GM19099 (cell line): ENCODE results near the gene PTGES2.

Experiments used
- POLR2A ChIP-seq: IDR thresholded peaks from 3 replicates; pipeline ENCODE4 v1.6.1; 2011; ENCODE audit warnings: low read depth; ENCODE audit not compliant: insufficient read length; ENCODE audit errors: extremely low read depth

The PTGES2 gene

DNA sequence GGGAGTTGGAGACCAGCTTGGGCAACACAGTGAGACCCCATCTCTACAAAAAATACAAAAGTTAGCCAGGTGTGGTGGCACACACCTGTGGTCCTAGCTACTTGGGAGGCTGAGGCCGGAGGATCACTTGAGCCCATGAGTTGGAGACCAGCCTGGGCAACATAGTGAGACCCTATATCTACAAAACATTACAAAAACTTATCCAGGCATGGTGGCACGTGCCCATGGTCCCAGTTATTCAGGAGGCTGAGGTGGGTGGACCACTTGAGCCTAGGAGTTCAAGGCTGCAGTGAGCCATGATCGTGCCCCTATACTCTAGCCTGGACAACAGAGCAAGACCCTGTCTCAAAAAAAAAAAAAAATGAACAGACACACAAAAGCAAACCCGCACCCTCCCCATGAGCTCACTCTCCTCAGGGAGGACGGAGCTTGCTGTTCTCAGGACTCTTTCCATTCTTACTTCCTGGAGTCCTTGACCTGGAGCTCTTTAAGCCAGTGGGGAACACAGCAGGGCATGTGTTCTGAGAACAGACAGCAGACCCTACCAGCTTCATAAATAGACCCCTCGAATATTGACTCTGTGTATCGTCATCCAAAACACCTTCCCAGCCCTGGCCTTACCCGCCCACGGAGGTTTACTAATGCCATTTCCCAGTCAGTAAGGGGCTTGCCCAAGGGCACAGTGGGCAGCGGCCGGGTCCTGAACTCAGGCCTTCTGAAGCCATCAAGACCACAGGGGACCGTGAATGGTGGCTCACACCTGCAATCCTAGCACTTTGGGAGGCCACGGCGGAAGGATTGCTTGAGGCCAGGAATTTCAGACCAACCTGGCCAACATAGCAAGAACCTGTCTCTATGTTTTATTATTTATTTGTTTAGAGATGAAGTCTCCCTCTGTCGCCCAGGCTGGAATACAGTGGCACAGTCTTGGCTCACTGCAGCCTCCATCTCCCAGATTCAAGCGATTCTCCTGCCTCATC, 11.1 kb downstream of the PTGES2 start:
- no peak for TF ChIP-seq POLR2A

DNA sequence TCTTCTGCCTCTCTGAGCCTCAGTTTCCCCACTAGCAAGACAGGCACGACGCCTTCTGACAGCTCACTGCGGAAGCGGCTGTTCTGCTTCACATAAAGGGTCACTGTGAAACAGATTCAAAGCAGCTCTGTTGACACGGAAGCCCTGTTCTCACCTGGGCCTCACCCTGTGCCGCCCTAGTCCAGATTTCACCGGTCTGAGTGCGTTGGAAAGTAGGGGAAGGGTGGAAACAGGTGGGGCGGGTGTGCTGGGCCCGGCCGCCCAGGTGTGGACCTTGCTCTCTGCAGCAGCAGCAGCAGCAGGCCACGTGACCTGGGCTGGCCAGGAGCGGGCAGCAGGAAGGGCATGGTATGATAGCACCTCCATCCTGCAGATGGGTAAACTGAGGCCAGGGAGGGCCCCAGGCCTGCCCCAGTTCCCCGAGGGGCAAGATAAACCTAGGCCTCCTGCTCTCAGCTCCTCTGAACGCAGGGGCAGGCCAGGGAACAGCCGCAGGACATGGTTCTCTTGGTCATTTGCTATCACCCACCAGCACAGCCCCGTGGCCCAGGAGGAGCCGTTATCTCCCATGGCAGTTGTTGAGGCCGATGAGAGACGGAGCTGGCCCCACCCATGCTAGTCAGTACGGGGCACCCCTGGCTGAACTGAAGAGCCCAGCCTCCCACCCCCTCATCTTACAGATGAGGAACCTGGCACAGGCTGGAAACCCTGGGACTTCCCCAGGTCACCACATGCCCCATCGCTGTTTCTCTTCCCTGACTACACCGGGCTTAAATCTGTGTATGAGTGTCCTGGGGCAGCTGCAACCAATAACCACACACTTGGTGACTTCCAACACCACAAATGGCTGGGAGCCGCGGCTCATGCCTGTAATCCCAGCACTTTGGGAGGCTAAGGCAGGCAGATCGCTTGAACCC, 12.1 kb downstream of the PTGES2 start:
- no peak for TF ChIP-seq POLR2A

DNA sequence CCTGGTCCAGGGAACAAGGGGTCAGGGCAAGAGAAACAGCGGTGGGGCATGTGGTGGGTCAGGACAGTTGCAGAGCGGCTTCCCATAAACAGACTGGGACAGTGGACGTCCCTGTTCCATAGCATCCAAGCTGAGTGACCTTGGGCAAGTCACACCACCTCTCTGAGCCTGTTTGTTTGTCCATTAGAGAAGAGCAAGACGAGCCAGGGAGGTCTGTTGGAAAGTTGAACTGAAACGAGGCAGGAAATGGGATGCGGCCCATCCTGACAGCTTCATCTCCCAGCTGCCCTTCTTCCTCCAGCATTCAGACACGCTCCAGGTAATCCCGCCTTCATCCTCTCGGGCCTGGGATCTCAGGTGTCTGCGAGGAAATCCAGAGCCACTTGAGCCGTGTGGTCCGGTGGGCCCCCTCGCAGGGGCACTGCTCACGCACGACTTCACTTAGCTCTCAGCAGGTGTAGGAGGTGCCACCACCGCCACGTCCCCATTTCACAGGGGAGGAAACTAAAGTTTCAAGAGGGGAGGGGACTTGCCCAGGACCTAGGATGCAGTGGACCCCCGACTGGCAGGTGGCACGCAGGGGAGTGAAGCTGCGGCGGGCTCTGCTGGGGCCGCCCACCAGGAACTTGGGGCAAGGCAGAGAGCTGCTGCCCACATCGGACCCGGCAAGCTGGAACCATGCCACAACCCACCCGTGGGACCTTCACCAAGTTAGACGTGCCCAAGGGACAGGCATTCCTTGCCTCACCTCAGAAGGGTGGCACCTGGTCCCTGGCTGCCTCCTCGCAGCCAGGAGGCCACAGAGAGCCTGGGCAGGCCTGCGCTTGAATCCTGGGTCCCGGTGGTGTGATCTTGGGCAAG, 13.0 kb downstream of the PTGES2 start:
- TF ChIP-seq POLR2A, result no peak

DNA sequence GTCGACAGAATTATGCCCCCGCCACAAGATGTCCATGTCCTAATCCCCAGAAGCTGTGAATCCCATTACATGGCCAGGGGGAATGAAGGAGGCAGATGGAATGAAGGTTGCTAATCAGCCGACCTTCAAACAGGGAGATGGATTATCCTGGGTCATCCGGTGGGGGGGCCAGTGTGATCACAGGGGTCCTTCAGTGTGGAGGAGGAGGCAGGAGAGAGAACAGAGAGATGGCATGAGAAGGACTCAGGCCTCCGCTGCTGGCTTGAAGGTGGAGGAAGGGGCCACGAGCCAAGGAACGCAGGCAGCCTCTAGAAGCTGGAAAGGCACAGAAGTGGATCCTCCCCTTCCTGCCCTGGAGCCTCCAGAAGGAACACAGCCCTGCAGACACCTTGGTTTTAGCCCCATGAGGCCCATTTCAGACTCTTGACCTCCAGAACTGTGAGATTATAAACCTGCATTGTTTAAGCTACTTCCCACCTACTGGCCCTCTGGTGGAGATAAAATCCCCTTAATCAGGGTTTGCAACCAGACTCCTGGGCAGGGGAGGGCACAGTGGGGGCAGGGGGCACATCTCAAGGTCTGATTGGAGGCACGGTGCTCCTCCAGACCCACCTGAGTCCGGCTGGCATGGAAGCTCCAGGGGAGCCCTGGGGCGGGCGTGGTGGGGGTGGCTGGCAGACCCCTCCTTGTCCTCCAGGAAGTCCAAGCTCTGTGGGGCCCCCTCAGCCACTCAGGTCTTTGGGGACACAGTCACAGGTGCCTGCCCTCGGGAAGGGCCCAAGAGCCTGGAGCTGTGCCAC, 13.8 kb downstream of the PTGES2 start:
- no peak for TF ChIP-seq POLR2A

DNA sequence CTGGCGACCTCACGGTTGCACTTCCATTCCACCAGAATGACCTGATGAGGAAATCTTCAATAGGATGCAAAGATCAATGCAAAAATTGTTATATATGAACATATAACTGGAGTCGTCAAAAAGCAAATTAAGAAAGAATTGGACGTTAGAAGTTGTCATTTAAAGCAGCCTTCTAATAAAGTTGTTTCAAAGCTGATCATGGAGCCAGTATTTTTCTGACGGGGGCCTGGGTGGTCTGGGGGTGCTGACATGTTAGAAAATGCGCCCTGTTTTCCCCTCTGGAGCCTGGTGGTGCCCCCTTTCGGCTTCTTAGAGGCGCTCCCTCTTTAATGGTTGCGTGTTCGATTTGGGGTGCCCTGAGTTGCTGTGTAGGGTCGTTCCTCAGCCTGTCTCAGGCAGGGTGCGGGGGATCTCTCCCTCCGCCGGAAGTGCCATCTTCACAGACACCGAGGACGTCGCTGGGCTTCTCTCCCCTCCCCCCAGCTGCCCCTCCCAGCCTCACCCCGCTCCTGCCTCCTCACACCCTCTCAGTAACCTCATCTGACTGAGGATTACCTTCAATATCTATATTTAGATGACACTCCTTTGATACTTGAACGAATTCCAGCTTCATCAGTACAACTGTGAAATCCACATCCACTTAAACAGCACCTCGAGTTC, 18.3 kb downstream of the PTGES2 start:
- no peak for TF ChIP-seq POLR2A

DNA sequence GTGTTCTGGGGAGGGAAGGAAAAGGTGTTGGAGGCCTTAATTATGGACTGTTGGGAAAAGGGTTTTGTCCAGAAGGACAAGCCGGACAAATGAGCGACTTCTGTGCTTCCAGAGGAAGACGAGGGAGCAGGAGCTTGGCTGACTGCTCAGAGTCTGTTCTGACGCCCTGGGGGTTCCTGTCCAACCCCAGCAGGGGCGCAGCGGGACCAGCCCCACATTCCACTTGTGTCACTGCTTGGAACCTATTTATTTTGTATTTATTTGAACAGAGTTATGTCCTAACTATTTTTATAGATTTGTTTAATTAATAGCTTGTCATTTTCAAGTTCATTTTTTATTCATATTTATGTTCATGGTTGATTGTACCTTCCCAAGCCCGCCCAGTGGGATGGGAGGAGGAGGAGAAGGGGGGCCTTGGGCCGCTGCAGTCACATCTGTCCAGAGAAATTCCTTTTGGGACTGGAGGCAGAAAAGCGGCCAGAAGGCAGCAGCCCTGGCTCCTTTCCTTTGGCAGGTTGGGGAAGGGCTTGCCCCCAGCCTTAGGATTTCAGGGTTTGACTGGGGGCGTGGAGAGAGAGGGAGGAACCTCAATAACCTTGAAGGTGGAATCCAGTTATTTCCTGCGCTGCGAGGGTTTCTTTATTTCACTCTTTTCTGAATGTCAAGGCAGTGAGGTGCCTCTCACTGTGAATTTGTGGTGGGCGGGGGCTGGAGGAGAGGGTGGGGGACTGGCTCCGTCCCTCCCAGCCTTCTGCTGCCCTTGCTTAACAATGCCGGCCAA, 19.1 kb downstream of the PTGES2 start:
- no peak for TF ChIP-seq POLR2A

DNA sequence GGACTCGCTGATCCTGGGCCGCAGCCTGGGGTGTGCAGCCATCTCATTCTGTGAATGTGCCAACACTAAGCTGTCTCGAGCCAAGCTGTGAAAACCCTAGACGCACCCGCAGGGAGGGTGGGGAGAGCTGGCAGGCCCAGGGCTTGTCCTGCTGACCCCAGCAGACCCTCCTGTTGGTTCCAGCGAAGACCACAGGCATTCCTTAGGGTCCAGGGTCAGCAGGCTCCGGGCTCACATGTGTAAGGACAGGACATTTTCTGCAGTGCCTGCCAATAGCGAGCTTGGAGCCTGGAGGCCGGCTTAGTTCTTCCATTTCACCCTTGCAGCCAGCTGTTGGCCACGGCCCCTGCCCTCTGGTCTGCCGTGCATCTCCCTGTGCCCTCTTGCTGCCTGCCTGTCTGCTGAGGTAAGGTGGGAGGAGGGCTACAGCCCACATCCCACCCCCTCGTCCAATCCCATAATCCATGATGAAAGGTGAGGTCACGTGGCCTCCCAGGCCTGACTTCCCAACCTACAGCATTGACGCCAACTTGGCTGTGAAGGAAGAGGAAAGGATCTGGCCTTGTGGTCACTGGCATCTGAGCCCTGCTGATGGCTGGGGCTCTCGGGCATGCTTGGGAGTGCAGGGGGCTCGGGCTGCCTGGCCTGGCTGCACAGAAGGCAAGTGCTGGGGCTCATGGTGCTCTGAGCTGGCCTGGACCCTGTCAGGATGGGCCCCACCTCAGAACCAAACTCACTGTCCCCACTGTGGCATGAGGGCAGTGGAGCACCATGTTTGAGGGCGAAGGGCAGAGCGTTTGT, 19.9 kb downstream of the PTGES2 start:
- no peak for TF ChIP-seq POLR2A

DNA sequence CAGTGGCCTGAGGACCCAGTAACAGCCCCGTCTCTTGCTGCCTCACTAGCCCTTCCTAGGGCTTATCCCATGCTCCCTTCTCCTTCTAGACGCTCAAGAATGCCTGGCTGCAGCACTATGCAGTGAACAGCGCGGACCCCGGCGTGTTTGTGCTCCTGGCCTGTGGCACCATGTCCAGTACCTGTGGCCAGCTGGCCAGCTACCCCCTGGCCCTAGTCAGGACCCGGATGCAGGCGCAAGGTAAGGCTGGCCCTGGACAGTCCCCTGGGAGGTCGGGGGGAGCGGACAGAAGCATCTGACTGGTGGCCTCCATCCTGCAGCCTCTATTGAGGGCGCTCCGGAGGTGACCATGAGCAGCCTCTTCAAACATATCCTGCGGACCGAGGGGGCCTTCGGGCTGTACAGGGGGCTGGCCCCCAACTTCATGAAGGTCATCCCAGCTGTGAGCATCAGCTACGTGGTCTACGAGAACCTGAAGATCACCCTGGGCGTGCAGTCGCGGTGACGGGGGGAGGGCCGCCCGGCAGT, 20.5 kb downstream of the PTGES2 start:
- TF ChIP-seq POLR2A, result no peak

DNA sequence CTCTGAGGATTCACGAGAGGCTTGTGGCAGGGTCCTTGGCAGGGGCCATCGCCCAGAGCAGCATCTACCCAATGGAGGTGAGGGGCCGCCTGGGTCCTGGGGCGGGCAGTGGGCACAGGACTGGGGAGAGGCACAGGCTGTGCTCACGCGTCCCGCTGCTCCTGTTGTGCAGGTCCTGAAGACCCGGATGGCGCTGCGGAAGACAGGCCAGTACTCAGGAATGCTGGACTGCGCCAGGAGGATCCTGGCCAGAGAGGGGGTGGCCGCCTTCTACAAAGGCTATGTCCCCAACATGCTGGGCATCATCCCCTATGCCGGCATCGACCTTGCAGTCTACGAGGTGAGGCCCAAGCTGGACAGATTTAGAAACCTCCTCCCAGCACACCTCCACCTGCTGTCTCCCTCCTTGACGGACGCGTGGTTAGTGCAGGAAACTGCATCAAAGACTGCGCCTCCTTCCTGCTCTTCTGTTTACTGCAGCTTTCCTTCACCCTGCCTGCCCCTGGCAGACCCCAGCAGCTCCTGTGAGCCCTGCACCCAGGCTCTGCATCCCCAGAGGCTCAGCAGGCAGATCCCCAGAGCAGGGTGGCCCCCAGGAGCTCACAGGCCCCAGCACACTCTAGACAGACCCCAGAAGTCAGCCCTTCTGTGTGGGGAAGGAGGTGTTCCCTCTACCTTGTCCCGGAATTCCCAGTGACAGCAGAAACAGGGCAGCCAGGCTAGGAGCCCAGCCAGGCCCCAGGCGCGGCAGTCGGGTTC, 21.2 kb downstream of the PTGES2 start:
- no peak for TF ChIP-seq POLR2A

DNA sequence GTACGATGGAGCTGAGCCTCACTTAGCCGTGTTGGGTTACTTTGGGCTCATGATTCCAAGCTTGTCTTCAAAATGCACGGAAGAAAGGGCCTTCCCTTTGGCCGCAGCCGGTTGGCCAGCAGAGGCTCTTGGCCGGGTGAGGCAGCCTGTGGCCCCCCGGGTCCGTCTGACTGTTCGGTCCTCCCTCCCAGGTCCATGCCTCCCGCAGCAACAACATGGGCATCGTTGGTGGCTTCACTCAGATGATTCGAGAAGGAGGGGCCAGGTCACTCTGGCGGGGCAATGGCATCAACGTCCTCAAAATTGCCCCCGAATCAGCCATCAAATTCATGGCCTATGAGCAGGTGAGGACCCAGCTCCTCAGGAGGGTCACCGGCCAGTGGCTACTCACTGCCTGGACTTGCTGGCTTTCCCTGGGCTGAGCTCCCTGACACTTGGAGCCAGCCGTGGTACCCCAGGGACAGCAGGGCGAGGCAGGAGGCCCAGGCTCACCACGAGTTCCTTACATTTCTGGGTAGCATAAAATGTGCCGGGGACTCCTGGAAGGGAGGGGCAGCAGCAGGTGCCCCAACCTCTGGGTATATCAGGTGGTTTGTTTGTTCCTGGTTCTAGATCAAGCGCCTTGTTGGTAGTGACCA, 21.9 kb downstream of the PTGES2 start:
- no peak for TF ChIP-seq POLR2A
